GM12891 (cell line): Measurements from ENCODE around the gene EPHB3.

Experiments used
- POLR2A ChIP-seq: IDR thresholded peaks from 2 replicates; pipeline ENCODE4 v1.6.1; 2011; ENCODE audit warnings: low read depth, low read length, control low read depth
- TAF1 ChIP-seq: IDR thresholded peaks from 2 replicates; pipeline ENCODE4 v1.6.1; 2011; ENCODE audit warnings: low read depth, low read length, control low read depth

GRCh38 chr3:184532940-184533732, 28.4 kb upstream of the EPHB3 start:
- TF ChIP-seq POLR2A (no peak), TAF1 (no peak)
